Activated naive CD4-positive, alpha-beta T cell treated with anti-CD3 and anti-CD28 coated beads, Interleukin-2, amount 10 ng/mL, durations not matched to agents 7 days and 5 days (primary cell): ENCODE data around the gene POP5.

ENCODE experiments used
- CTCF ChIA-PET: fragments of 350-600 bp; sonication (Branson Sonifier 250); formaldehyde crosslinking; loops from one replicate; lab custom pipeline; 2021; ENCODE audit warnings: antibody characterized with exemption; lab: Charles Lee
- DNase-seq: peaks from one replicate; pipeline ENCODE4 v3.0.0-alpha.2; 2020
- H3K27ac Mint-ChIP-seq: one replicate; pipeline ENCODE4 v1.8.0; 2021; ENCODE audit warnings: mild to moderate bottlenecking, moderate library complexity, mixed read lengths
- H3K27me3 Mint-ChIP-seq: one replicate; pipeline ENCODE4 v1.8.0; 2021; ENCODE audit warnings: mild to moderate bottlenecking, mixed read lengths
- H3K36me3 Mint-ChIP-seq: one replicate; pipeline ENCODE4 v1.8.0; 2021; ENCODE audit warnings: mixed read lengths
- H3K4me1 Mint-ChIP-seq: one replicate; pipeline ENCODE4 v1.8.0; 2021; ENCODE audit warnings: mixed read lengths
- H3K4me3 Mint-ChIP-seq: one replicate; pipeline ENCODE4 v1.8.0; 2021; ENCODE audit warnings: mild to moderate bottlenecking, moderate library complexity, mixed read lengths
- H3K9me3 Mint-ChIP-seq: one replicate; pipeline ENCODE4 v1.8.0; 2021; ENCODE audit warnings: mixed read lengths

Gene POP5

DNA sequence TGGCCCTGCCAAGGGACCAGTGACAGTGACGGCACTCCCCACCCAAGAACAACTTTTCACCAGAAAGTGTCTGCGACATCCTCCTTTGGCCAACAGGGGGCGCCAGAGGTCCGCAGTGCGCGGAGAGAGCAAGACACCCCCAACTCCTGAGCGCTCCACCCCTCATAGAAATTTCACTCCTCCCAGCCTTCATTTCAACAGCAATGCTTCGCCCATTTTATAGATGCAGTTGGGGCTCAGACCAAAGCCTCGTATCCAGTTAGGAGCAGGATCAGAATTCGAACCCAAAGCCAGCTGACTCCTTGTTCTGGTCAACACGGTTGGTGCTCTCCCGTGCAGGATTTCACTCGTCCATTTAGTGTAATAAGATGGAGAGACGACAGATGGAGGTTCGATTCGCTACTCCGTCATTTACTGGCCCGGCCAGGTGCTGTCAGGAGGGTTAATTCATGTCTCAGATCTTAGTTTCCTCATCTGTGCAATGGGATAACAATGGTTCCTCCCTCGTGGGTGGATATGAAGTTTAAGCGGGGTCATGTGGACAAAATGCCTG is 2.4 kb upstream of the POP5 start:
- H3K27me3 Mint-ChIP-seq, result peaks cover 38% of the 10 kb centered on the region
- peaks cover 49% of the 10 kb centered on the region for H3K4me1 Mint-ChIP-seq
- peak overlapping the region; percentile 19 for H3K27ac Mint-ChIP-seq
- peak overlapping the region; percentile 60 for H3K4me3 Mint-ChIP-seq
- no peaks in the 10 kb centered on the region for H3K9me3 Mint-ChIP-seq
- CTCF ChIA-PET, result interaction anchor here (0.7 to 3.5 kb wide), 14 partner anchors 19 to 475 kb away, joined by 3 to 25 read pairs (median 4); partner anchors contain the start of genes MLEC and UNC119B
- H3K36me3 Mint-ChIP-seq, result peaks cover 18% of the 10 kb centered on the region
- DNase-seq, result peak; percentile 88

DNA sequence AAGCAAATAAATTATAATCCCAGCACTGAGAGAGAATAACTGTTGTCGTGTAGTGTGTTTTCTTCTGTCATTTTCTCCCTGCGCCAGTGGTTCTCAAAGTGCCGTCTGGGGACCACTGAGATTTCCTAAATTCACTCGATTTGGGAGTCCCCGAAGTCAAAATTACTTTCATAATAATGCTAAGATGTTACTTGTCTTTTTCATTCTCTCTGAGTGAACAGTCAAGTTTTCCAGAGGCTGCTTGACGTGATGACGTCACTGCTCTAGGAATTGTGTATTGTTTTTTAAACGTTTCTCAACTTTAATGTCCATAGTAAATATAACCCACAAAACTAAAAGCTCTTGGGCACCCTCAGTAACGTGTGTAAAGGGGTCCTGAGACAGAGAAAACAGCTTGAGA is 796 bp upstream of the POP5 start:
- Mint-ChIP-seq H3K36me3 (peaks cover 30% of the 10 kb centered on the region), H3K4me1 (peaks cover 49% of the 10 kb centered on the region), H3K4me3 (peak overlapping the region; percentile 99), H3K27me3 (peaks cover 38% of the 10 kb centered on the region), H3K9me3 (no peaks in the 10 kb centered on the region), H3K27ac (peak overlapping the region; percentile 89)
- CTCF ChIA-PET, result interaction anchor here (0.7 to 3.5 kb wide), 15 partner anchors 10 to 616 kb away, joined by 3 to 25 read pairs (median 6); partner anchors contain the start of gene UNC119B
- no peak for DNase-seq

DNA sequence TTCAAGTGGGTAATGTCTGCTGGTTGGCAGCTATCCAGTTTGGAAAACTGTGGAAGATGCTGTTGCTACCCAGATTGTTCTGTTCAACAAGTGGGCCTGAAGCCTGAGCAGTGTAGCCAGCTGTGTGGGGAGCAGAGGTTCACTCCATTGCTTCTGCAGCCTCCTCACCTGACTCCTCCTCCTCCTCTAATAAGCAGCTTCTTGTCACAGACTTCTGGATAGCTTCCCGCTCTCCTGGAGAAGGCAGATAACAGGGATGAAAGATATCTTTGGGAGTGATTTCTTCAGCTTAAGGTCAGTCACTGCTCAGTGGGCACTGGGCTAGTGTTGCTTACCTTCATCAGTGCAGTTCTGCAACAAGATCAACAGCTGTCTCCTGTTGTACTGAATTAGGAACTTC is 2.0 kb downstream of the POP5 start:
- Mint-ChIP-seq H3K9me3 (no peaks in the 10 kb centered on the region), H3K27me3 (peaks cover 14% of the 10 kb centered on the region), H3K36me3 (peaks cover 50% of the 10 kb centered on the region), H3K27ac (no peak overlapping the region), H3K4me1 (peaks cover 45% of the 10 kb centered on the region), H3K4me3 (no peak overlapping the region)
- CTCF ChIA-PET, result interaction anchor here (0.6 to 1.5 kb wide), 4 partner anchors 70 to 378 kb away, joined by 3 to 5 read pairs (median 4); no protein-coding TSS in a partner anchor
- no peak for DNase-seq

DNA sequence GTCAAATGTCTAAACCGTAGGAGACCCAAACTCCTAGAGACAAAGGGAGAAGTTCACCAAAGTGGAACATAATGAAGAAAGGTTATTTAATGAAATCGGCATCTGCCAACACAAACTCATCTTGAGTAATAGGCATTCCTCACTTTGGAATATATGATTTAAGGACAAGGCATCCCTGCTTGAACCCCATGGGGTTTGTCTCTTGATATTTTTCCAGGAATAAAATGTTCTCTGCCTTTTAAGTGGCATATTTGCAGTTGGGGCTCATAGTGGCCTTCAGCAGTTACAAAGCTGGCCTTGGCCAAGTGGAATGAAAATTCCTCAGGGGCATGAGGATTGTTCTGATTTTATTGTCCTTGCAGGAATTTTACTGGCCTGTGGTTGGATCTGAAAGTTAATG is 7.1 kb downstream of the POP5 start:
- Mint-ChIP-seq H3K27ac (no peak overlapping the region), H3K4me3 (no peak overlapping the region), H3K9me3 (no peaks in the 10 kb centered on the region), H3K27me3 (no peaks in the 10 kb centered on the region), H3K36me3 (peaks cover 77% of the 10 kb centered on the region), H3K4me1 (peaks cover 3% of the 10 kb centered on the region)
- CTCF ChIA-PET, result no interaction called here
- DNase-seq, result no peak

- Mint-ChIP-seq H3K27me3 (no peaks in the 10 kb centered on the region), H3K27ac (no peak overlapping the region), H3K36me3 (peaks cover 75% of the 10 kb centered on the region), H3K9me3 (no peaks in the 10 kb centered on the region), H3K4me1 (no peaks in the 10 kb centered on the region), H3K4me3 (no peak overlapping the region)
- CTCF ChIA-PET, result no interaction called here
- no peak for DNase-seq
Measured at GRCh38 chr12:120573560-120573959, 7.6 kb downstream of the POP5 start.

GRCh38 chr12:120571299-120571698 is 9.9 kb downstream of the POP5 start:
- CTCF ChIA-PET, result interaction anchor here (1.1 kb wide), 1 partner anchor 11 kb away, joined by 5 read pairs; the partner anchor contains the start of gene POP5
- no peak for DNase-seq
- H3K9me3 Mint-ChIP-seq, result no peaks in the 10 kb centered on the region
- H3K4me3 Mint-ChIP-seq, result no peak overlapping the region
- H3K4me1 Mint-ChIP-seq, result no peaks in the 10 kb centered on the region
- peaks cover 67% of the 10 kb centered on the region for H3K36me3 Mint-ChIP-seq
- H3K27me3 Mint-ChIP-seq, result no peaks in the 10 kb centered on the region
- no peak overlapping the region for H3K27ac Mint-ChIP-seq

DNA sequence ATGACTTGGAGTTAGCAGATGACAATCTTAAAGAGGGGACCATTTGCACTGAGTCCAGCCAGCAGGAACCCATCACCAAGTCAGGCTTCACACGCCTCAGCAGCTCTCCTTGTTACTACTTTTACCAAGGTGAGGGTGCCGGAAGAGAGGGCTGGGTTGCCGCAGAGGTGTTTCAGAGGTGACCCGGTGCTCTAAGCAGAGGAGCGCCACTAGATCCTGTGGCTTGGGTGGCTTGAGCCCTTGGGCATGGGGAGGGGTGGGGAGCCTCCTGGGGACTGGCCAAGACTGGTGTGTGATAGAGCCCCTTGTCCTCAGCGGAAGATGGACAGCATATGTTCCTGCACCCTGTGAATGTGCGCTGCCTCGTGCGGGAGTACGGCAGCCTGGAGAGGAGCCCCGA is 17.7 kb downstream of the POP5 start:
- no peak overlapping the region for H3K4me3 Mint-ChIP-seq
- CTCF ChIA-PET, result interaction anchor here (1.5 kb wide), 1 partner anchor 206 kb away, joined by 3 read pairs; no protein-coding TSS in a partner anchor
- DNase-seq, result no peak
- peaks cover 63% of the 10 kb centered on the region for H3K36me3 Mint-ChIP-seq
- H3K4me1 Mint-ChIP-seq, result no peaks in the 10 kb centered on the region
- no peaks in the 10 kb centered on the region for H3K9me3 Mint-ChIP-seq
- H3K27me3 Mint-ChIP-seq, result no peaks in the 10 kb centered on the region
- H3K27ac Mint-ChIP-seq, result peak overlapping the region; percentile 21

- Mint-ChIP-seq H3K27me3 (no peaks in the 10 kb centered on the region), H3K4me3 (no peak overlapping the region), H3K27ac (peak overlapping the region; percentile 21), H3K36me3 (peaks cover 66% of the 10 kb centered on the region), H3K4me1 (no peaks in the 10 kb centered on the region), H3K9me3 (no peaks in the 10 kb centered on the region)
- no peak for DNase-seq
- CTCF ChIA-PET, result interaction anchor here (1.5 kb wide), 1 partner anchor 206 kb away, joined by 3 read pairs; no protein-coding TSS in a partner anchor
Measured at GRCh38 chr12:120562906-120563305, 18.3 kb downstream of the POP5 start.

DNA sequence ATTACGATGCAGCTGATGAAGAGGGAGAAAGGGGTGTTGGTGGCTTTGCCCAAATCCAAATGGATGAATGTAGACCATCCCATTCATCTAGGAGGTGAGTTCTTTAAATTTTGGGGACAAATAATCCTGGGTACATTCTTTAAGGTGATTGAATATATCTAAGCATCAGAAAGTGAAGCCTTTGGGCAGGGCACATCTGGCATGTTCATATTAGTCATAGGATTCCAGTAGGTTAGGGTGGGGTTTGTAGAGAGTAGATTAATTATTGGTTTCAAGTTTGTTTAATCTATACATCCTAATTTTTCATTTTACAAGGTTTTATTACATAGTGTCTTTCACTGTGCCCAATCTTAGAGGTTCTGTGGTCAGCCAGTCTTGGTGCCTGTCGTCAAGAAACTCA is 23.6 kb downstream of the POP5 start:
- Mint-ChIP-seq H3K27me3 (no peaks in the 10 kb centered on the region), H3K9me3 (no peaks in the 10 kb centered on the region), H3K36me3 (peaks cover 50% of the 10 kb centered on the region), H3K27ac (no peak overlapping the region), H3K4me3 (no peak overlapping the region), H3K4me1 (peaks cover 2% of the 10 kb centered on the region)
- CTCF ChIA-PET, result no interaction called here
- no peak for DNase-seq

DNA sequence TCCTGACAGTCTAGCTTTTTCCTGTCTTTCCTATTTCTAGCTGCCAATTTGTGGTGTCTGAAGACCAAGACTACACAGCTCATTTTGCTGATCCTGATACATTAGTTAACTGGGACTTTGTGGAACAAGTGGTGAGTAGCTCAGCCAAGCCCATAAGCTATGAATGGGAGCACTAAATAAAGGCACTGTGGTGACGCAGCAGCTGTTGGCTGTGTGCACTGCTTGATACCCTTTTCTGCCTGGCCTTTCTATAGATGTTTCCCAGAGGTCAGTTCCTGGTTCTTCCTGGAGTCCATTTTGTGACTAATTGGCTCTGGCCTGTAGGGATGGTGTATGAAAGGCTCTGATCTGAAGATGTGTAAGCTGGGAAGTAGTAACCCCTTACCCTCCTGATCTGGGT is 26.5 kb downstream of the POP5 start:
- CTCF ChIA-PET, result no interaction called here
- Mint-ChIP-seq H3K36me3 (peaks cover 33% of the 10 kb centered on the region), H3K27me3 (no peaks in the 10 kb centered on the region), H3K27ac (no peak overlapping the region), H3K9me3 (no peaks in the 10 kb centered on the region), H3K4me3 (no peak overlapping the region), H3K4me1 (peaks cover 13% of the 10 kb centered on the region)
- no peak for DNase-seq

DNA sequence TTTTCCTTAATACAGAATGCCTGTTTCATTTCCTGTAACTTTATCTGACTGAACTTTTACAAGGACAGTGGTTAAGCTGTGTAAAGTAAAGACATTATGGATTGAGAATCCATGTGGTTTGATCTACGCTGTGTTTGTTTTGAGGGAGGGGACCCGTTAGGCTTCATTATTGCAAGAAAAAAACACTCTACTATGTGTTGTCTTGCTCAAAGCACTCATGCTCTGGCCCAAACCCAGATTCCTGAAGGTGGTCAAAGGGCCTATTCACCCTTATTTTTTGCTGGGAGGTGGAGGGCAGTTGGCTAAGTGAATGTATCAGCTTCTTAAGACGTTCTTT is 35.2 kb downstream of the POP5 start:
- Mint-ChIP-seq H3K27me3 (no peaks in the 10 kb centered on the region), H3K4me3 (no peak overlapping the region), H3K4me1 (peaks cover 3% of the 10 kb centered on the region), H3K27ac (no peak overlapping the region), H3K9me3 (no peaks in the 10 kb centered on the region), H3K36me3 (peaks cover 4% of the 10 kb centered on the region)
- DNase-seq, result no peak
- CTCF ChIA-PET, result no interaction called here

GRCh38 chr12:120544691-120545090 is 36.5 kb downstream of the POP5 start:
- Mint-ChIP-seq H3K9me3 (no peaks in the 10 kb centered on the region), H3K4me1 (peaks cover 12% of the 10 kb centered on the region), H3K27ac (no peak overlapping the region), H3K27me3 (no peaks in the 10 kb centered on the region), H3K4me3 (no peak overlapping the region), H3K36me3 (peaks cover 10% of the 10 kb centered on the region)
- DNase-seq, result no peak
- CTCF ChIA-PET, result no interaction called here

GRCh38 chr12:120542166-120542565 is 39.0 kb downstream of the POP5 start:
- H3K27me3 Mint-ChIP-seq, result no peaks in the 10 kb centered on the region
- H3K4me3 Mint-ChIP-seq, result no peak overlapping the region
- DNase-seq, result no peak
- H3K4me1 Mint-ChIP-seq, result peaks cover 37% of the 10 kb centered on the region
- no peaks in the 10 kb centered on the region for H3K9me3 Mint-ChIP-seq
- CTCF ChIA-PET, result no interaction called here
- H3K36me3 Mint-ChIP-seq, result peaks cover 25% of the 10 kb centered on the region
- no peak overlapping the region for H3K27ac Mint-ChIP-seq

- Mint-ChIP-seq H3K27me3 (no peaks in the 10 kb centered on the region), H3K27ac (no peak overlapping the region), H3K4me3 (no peak overlapping the region), H3K4me1 (peaks cover 52% of the 10 kb centered on the region), H3K9me3 (no peaks in the 10 kb centered on the region), H3K36me3 (peaks cover 38% of the 10 kb centered on the region)
- DNase-seq, result no peak
- CTCF ChIA-PET, result no interaction called here
Measured at GRCh38 chr12:120540445-120540844, 40.8 kb downstream of the POP5 start.

GRCh38 chr12:120539303-120539702 is 41.9 kb downstream of the POP5 start:
- H3K9me3 Mint-ChIP-seq, result no peaks in the 10 kb centered on the region
- CTCF ChIA-PET, result interaction anchor here (1.1 kb wide), 1 partner anchor 99 kb away, joined by 3 read pairs; no protein-coding TSS in a partner anchor
- no peaks in the 10 kb centered on the region for H3K27me3 Mint-ChIP-seq
- peak overlapping the region; percentile 68 for H3K27ac Mint-ChIP-seq
- no peak for DNase-seq
- no peak overlapping the region for H3K4me3 Mint-ChIP-seq
- H3K36me3 Mint-ChIP-seq, result peaks cover 45% of the 10 kb centered on the region
- peaks cover 54% of the 10 kb centered on the region for H3K4me1 Mint-ChIP-seq
